Tibial nerve (tissue), 4 donors: ENCODE data around the gene HRH1.

Source experiments
- EP300 ChIP-seq, 2 donors: sonication (generic); formaldehyde crosslinking; IDR thresholded peaks; one replicate each; pipeline ENCODE4 v1.6.1; 2017; ENCODE audit warnings: antibody characterized with exemption in 2 of 2, mild to moderate bottlenecking in 1 of 2
- POLR2A ChIP-seq, 2 donors: fragments of 450-650 bp; IDR thresholded peaks; one replicate each; pipeline ENCODE4 v1.6.1; 2017; ENCODE audit warnings: antibody characterized with exemption in 2 of 2, mild to moderate bottlenecking in 2 of 2, moderate library complexity in 2 of 2
- TF ChIP-seq, protein P1 (sequence below), 5 experiments: fragments of 200-600 bp in 3 of 5; fragments of 450-650 bp in 2 of 5; sonication (generic) in 3 of 5; IDR thresholded peaks; one replicate each; pipeline ENCODE4 v1.5.1; 2016 to 2019; ENCODE audit warnings: antibody characterized with exemption in 5 of 5, mild to moderate bottlenecking in 3 of 5, moderate library complexity in 2 of 5

GRCh38 chr3:11260460-11260859, 106.2 kb downstream of the HRH1 start:
- TF ChIP-seq, protein P1, sequence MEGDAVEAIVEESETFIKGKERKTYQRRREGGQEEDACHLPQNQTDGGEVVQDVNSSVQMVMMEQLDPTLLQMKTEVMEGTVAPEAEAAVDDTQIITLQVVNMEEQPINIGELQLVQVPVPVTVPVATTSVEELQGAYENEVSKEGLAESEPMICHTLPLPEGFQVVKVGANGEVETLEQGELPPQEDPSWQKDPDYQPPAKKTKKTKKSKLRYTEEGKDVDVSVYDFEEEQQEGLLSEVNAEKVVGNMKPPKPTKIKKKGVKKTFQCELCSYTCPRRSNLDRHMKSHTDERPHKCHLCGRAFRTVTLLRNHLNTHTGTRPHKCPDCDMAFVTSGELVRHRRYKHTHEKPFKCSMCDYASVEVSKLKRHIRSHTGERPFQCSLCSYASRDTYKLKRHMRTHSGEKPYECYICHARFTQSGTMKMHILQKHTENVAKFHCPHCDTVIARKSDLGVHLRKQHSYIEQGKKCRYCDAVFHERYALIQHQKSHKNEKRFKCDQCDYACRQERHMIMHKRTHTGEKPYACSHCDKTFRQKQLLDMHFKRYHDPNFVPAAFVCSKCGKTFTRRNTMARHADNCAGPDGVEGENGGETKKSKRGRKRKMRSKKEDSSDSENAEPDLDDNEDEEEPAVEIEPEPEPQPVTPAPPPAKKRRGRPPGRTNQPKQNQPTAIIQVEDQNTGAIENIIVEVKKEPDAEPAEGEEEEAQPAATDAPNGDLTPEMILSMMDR (IDR thresholded peaks at IDR 0.05) = no peak
- TF ChIP-seq POLR2A (IDR thresholded peaks at IDR 0.05) = no peak
- TF ChIP-seq EP300 (IDR thresholded peaks at IDR 0.05) = no peak
